Measurements from ENCODE around the gene PDE2A. TPM values are rescaled to one million over a fixed set of nuclear protein-coding genes. Genes with fewer than 3 reads are reported as not detected.

PDE2A gene
- total and polyA plus RNA-seq, 9 donors, result 8.3 to 44.0 (median 12.8) TPM

DNA sequence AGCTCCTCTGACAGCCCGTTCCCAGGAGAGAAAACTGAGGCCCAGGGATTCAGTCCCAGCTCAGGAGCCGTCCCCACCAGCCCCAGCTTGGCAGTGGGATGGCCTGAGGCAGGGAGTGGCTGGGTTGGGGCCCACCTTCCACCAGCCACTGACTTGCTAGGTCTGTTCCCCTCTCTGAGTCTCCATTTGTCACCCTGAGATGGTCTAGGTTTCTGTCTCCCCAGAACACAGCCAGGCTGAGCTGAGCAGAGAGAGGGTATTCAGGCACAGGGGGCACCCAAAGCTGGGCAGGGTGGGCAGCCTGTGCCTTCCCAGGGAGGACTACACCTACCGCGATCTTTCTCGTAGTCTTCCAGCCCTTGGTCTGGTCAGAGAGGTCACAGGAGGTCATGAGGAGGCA is 95.7 kb downstream of the PDE2A start:
- 87 to 90% (median 88%) methylated on average over 5 of the region's 5 CpGs for WGBS, 3 donors
- Histone ChIP-seq H3K36me3 (no peaks in the 10 kb centered on the region), H3K27ac (no peak overlapping the region), H3K4me1 (ENCODE audit: insufficient read depth) (no peaks in the 10 kb centered on the region), H3K4me3 (no peak overlapping the region), H3K27me3 (no peaks in the 10 kb centered on the region), H3K9me3 (no peaks in the 10 kb centered on the region)
- TF ChIP-seq POLR2A (IDR thresholded peaks at IDR 0.05), result no peak
- TF ChIP-seq EP300 (IDR thresholded peaks at IDR 0.05), result no peak
- TF ChIP-seq, protein P1, sequence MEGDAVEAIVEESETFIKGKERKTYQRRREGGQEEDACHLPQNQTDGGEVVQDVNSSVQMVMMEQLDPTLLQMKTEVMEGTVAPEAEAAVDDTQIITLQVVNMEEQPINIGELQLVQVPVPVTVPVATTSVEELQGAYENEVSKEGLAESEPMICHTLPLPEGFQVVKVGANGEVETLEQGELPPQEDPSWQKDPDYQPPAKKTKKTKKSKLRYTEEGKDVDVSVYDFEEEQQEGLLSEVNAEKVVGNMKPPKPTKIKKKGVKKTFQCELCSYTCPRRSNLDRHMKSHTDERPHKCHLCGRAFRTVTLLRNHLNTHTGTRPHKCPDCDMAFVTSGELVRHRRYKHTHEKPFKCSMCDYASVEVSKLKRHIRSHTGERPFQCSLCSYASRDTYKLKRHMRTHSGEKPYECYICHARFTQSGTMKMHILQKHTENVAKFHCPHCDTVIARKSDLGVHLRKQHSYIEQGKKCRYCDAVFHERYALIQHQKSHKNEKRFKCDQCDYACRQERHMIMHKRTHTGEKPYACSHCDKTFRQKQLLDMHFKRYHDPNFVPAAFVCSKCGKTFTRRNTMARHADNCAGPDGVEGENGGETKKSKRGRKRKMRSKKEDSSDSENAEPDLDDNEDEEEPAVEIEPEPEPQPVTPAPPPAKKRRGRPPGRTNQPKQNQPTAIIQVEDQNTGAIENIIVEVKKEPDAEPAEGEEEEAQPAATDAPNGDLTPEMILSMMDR (IDR thresholded peaks at IDR 0.05), result no peak
- peak in 1 of 5 donors; percentile 7 for DNase-seq
- intact Hi-C loops (cut with DNase I), result loop anchor here in 1 of 4 donors (10.0 kb wide), 1 partner anchor 104 kb away; no protein-coding TSS in a partner anchor

DNA sequence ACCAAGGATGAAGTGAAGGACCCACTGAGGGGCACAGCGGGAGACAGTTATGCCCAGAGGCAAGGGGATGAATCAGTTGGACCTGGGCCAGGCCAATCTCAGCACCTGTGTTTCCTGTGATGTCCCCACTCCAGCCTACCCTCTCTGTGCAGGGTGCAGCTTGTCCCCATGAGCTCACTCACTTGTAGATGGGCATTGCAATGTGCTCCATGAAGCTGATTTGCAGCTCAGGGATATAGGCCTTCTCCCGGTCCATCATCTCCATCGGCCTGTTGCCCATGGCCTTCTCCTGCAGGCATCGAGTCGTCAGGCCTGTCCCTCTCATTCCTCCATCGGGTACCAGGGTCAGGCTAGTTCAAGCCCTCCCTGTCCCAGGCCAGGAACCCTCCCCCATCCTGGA is 96.2 kb downstream of the PDE2A start:
- H3K27me3 ChIP-seq, result no peaks in the 10 kb centered on the region
- DNase-seq, result peak in 2 of 5 donors; percentile 14 to 15
- WGBS, 3 donors, result 85 to 95% (median 91%) methylated on average over 6 of the region's 6 CpGs
- no peak overlapping the region for H3K4me3 ChIP-seq
- TF ChIP-seq, protein P1 (IDR thresholded peaks at IDR 0.05), result no peak
- TF ChIP-seq POLR2A (IDR thresholded peaks at IDR 0.05), result no peak
- no peak for TF ChIP-seq EP300 (IDR thresholded peaks at IDR 0.05)
- no peaks in the 10 kb centered on the region for H3K9me3 ChIP-seq
- H3K27ac ChIP-seq, result no peak overlapping the region
- H3K36me3 ChIP-seq, result no peaks in the 10 kb centered on the region
- intact Hi-C loops (cut with DNase I), result loop anchor here in 1 of 4 donors (10.0 kb wide), 1 partner anchor 103 kb away; no protein-coding TSS in a partner anchor
- no peaks in the 10 kb centered on the region for H3K4me1 ChIP-seq (ENCODE audit: insufficient read depth)

GRCh38 chr11:72577271-72577721 is 96.9 kb downstream of the PDE2A start:
- intact Hi-C loops (cut with DNase I), result loop anchor here in 1 of 4 donors (10.0 kb wide), 1 partner anchor 102 kb away; no protein-coding TSS in a partner anchor

DNA sequence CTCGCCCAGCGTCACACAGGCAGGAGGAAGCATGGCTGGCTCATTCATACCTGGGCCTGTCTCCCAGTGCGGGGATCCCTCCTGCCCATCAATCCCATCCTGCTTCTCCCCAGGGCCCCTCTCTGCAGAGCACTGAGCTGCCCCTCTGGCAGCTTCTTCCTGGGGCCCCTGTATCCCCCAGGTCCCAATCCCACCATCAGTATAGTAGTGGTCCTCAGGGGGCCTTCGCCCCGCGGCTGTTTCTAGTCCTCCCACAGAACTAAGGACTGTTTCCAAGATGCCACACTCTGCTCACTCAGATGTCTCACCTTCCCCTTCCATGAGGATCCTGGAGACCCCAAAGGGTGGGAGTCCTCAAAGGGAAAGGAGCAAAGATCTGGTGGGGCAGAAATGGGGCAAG is 97.6 kb downstream of the PDE2A start:
- no peak for TF ChIP-seq POLR2A (IDR thresholded peaks at IDR 0.05)
- TF ChIP-seq EP300 (IDR thresholded peaks at IDR 0.05), result no peak
- TF ChIP-seq, protein P1 (IDR thresholded peaks at IDR 0.05), result no peak
- Histone ChIP-seq H3K27me3 (no peaks in the 10 kb centered on the region), H3K4me1 (ENCODE audit: insufficient read depth) (no peaks in the 10 kb centered on the region), H3K9me3 (no peaks in the 10 kb centered on the region), H3K4me3 (no peak overlapping the region), H3K27ac (no peak overlapping the region), H3K36me3 (no peaks in the 10 kb centered on the region)
- no peak for DNase-seq
- intact Hi-C loops (cut with DNase I), result loop anchor here in 1 of 4 donors (10.0 kb wide), 1 partner anchor 102 kb away; no protein-coding TSS in a partner anchor
- 87 to 92% (median 90%) methylated on average over 6 of the region's 6 CpGs for WGBS, 3 donors

More at GRCh38 chr11:72577271-72577721, 96.9 kb downstream of the PDE2A start:
- Histone ChIP-seq H3K4me1 (ENCODE audit: insufficient read depth) (no peaks in the 10 kb centered on the region), H3K36me3 (no peaks in the 10 kb centered on the region), H3K27me3 (no peaks in the 10 kb centered on the region), H3K27ac (no peak overlapping the region), H3K9me3 (no peaks in the 10 kb centered on the region), H3K4me3 (no peak overlapping the region)
- 82 to 88% (median 85%) methylated on average over 14 of the region's 14 CpGs for WGBS, 3 donors
- TF ChIP-seq EP300 (IDR thresholded peaks at IDR 0.05) (no peak), POLR2A (IDR thresholded peaks at IDR 0.05) (no peak)
- TF ChIP-seq, protein P1 (IDR thresholded peaks at IDR 0.05), result no peak
- DNase-seq, result no peak
